ENCODE data around the gene AREG. TPM values are rescaled to one million over a fixed set of nuclear protein-coding genes. Genes with fewer than 3 reads are reported as not detected.

AREG gene
- total RNA-seq, 1 experiment from 2014 or later, result 739 TPM

DNA sequence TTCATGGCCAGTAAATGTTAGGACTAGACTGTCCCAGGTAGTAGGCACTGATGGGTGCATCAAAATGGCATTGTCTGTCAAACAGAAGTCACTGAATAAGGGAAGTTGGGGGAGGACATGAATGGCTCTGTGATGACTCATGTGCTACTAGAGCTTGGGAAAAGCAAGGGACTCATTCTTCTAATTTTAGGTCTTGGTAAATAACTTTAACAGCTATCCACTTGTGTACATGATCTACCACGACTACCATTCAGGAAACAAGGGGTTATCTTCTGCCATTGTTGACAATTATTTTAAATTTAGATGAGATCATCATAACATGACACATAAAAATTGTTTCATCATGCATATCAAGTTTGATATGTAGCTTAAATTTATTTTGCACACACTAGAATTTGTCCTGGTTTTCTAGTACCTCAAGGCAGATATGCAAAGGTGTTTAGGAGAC, 6.3 kb downstream of the AREG start:
- peaks cover 72% of the 10 kb centered on the region for H3K79me2 ChIP-seq (ENCODE audit: insufficient read depth, low read length)

More for the DNA sequence above, 6.3 kb downstream of the AREG start:
- ChIA-PET CTCF (interaction anchor here (1.0 to 2.0 kb wide), 4 partner anchors 74 to 220 kb away, joined by 3 to 6 read pairs (median 6); no protein-coding TSS in a partner anchor), POLR2A (interaction anchor here (0.9 to 2.8 kb wide), 17 partner anchors 9 to 220 kb away, joined by 3 to 19 read pairs (median 5); no protein-coding TSS in a partner anchor), RAD21 (ENCODE audit: low non-redundant PET in 1 of 2, low total read pairs in 2 of 2, uncharacterized antibody in 2 of 2, unreplicated experiment in 2 of 2) (interaction anchor here in 1 of 2 experiments (1.5 kb wide), 1 partner anchor 73 kb away, joined by 3 read pairs; no protein-coding TSS in a partner anchor)
- Histone ChIP-seq H3K9me2 (ENCODE audit: insufficient read depth) (no peaks in the 10 kb centered on the region), H3K27me3 (ENCODE audit: insufficient read depth, low read length) (no peaks in the 10 kb centered on the region), H3K9me3 (ENCODE audit: control insufficient read depth in 1 of 2, insufficient read depth in 1 of 2, low read depth in 1 of 2, low read length in 2 of 2) (no peaks in the 10 kb centered on the region), H3K4me3 (replicated peaks in 1 of 2; ENCODE audit: low read depth in 1 of 2, low read length in 2 of 2) (no peak overlapping the region; a peak in 1 of 4 replicates), H3K27ac (ENCODE audit: low read depth, low read length) (peak overlapping the region; percentile 85; the same call in 1 of the 2 replicates), H4K20me1 (ENCODE audit: insufficient read depth) (0 out of 2 replicates have a peak, but pooled peaks cover 7% of the 10 kb centered on the region), H2AFZ (ENCODE audit: low read depth, low read length, poor library complexity, severe bottlenecking) (no peak overlapping the region), H3K4me2 (ENCODE audit: low read length) (peak overlapping the region; percentile 78), H3K4me1 (ENCODE audit: control insufficient read depth in 1 of 2, insufficient read depth in 2 of 2, low read length in 2 of 2) (peaks cover 86 to 99% of the 10 kb centered on the region in 2 experiments), H3K36me3 (ENCODE audit: control insufficient read depth in 1 of 2, insufficient read depth in 2 of 2, low read length in 2 of 2) (peaks cover 59 to 70% of the 10 kb centered on the region in 2 experiments), H3K9ac (ENCODE audit: low read length) (peak overlapping the region; percentile 84)
- intact Hi-C loops (cut with micrococcal nuclease), result loop anchor here (2.0 kb wide), 2 partner anchors 80 to 130 kb away; no protein-coding TSS in a partner anchor
- TF ChIP-seq SP1 (IDR thresholded peaks at IDR 0.05; ENCODE audit: low read depth), result peak; percentile 72
- TF ChIP-seq CEBPB (IDR thresholded peaks at IDR 0.05; ENCODE audit: low read depth), result peak; percentile 45
- TF ChIP-seq EGR1 (IDR thresholded peaks at IDR 0.05; ENCODE audit: low read depth), result 0 out of 2 replicates have a peak, but pooled peaks have one; percentile 25
- peak; percentile 73 for TF ChIP-seq FOSL1 (IDR thresholded peaks at IDR 0.05; ENCODE audit: low read depth)
- TF ChIP-seq, protein P1, sequence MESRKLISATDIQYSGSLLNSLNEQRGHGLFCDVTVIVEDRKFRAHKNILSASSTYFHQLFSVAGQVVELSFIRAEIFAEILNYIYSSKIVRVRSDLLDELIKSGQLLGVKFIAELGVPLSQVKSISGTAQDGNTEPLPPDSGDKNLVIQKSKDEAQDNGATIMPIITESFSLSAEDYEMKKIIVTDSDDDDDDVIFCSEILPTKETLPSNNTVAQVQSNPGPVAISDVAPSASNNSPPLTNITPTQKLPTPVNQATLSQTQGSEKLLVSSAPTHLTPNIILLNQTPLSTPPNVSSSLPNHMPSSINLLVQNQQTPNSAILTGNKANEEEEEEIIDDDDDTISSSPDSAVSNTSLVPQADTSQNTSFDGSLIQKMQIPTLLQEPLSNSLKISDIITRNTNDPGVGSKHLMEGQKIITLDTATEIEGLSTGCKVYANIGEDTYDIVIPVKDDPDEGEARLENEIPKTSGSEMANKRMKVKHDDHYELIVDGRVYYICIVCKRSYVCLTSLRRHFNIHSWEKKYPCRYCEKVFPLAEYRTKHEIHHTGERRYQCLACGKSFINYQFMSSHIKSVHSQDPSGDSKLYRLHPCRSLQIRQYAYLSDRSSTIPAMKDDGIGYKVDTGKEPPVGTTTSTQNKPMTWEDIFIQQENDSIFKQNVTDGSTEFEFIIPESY (IDR thresholded peaks at IDR 0.05; ENCODE audit: extremely low read depth, insufficient replicate concordance, low read length), result no peak
- TF ChIP-seq CBX3 (IDR thresholded peaks at IDR 0.05; ENCODE audit: low read depth), result peak; percentile 86; the same call in 1 of the 2 replicates
- 0 out of 2 replicates have a peak, but pooled peaks have one; percentile 7 for TF ChIP-seq RAD21 (IDR thresholded peaks at IDR 0.05; ENCODE audit: low read depth)
- peak; percentile 74 for TF ChIP-seq YY1 (IDR thresholded peaks at IDR 0.05; ENCODE audit: extremely low read depth, insufficient replicate concordance, low read depth, low read length)
- TF ChIP-seq ZNF274 (IDR thresholded peaks at IDR 0.05; ENCODE audit: low read depth, low read length), result no peak
- TF ChIP-seq JUND (IDR thresholded peaks at IDR 0.05), result peak; percentile 87
- peak; percentile 93 for TF ChIP-seq POLR2AphosphoS5 (IDR thresholded peaks at IDR 0.05; ENCODE audit: low read depth, low read length)
- TF ChIP-seq, protein P2, sequence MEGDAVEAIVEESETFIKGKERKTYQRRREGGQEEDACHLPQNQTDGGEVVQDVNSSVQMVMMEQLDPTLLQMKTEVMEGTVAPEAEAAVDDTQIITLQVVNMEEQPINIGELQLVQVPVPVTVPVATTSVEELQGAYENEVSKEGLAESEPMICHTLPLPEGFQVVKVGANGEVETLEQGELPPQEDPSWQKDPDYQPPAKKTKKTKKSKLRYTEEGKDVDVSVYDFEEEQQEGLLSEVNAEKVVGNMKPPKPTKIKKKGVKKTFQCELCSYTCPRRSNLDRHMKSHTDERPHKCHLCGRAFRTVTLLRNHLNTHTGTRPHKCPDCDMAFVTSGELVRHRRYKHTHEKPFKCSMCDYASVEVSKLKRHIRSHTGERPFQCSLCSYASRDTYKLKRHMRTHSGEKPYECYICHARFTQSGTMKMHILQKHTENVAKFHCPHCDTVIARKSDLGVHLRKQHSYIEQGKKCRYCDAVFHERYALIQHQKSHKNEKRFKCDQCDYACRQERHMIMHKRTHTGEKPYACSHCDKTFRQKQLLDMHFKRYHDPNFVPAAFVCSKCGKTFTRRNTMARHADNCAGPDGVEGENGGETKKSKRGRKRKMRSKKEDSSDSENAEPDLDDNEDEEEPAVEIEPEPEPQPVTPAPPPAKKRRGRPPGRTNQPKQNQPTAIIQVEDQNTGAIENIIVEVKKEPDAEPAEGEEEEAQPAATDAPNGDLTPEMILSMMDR (IDR thresholded peaks at IDR 0.05 in 2 of 3, conservative IDR thresholded peaks at IDR 0.05 in 1 of 3; ENCODE audit: borderline replicate concordance in 1 of 3, insufficient read depth in 1 of 3, low read depth in 2 of 3, low read length in 2 of 3), result no peak
- peak; percentile 86 for TF ChIP-seq SIN3A (IDR thresholded peaks at IDR 0.05; ENCODE audit: low read depth)
- TF ChIP-seq, protein P3, sequence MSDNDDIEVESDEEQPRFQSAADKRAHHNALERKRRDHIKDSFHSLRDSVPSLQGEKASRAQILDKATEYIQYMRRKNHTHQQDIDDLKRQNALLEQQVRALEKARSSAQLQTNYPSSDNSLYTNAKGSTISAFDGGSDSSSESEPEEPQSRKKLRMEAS (IDR thresholded peaks at IDR 0.05), result peak; percentile 46
- no peak for TF ChIP-seq EZH2 (IDR thresholded peaks at IDR 0.05)
- TF ChIP-seq POLR2A (IDR thresholded peaks at IDR 0.05; ENCODE audit: borderline replicate concordance, extremely low read depth, insufficient read depth, insufficient read length), result no peak
- no TSS peak for BruUV-seq (replicated peaks)
- ATAC-seq (peak; percentile 48), DNase-seq (ENCODE audit: low read depth, low spot score) (no peak)

Measured in HCT116 (cell line).